Measurements from ENCODE around the gene KCNQ1. TPM values are rescaled to one million over a fixed set of nuclear protein-coding genes. Genes with fewer than 3 reads are reported as not detected.

KCNQ1 gene
- total RNA-seq, 1 experiment from 2014 or later: 10.7 TPM

DNA sequence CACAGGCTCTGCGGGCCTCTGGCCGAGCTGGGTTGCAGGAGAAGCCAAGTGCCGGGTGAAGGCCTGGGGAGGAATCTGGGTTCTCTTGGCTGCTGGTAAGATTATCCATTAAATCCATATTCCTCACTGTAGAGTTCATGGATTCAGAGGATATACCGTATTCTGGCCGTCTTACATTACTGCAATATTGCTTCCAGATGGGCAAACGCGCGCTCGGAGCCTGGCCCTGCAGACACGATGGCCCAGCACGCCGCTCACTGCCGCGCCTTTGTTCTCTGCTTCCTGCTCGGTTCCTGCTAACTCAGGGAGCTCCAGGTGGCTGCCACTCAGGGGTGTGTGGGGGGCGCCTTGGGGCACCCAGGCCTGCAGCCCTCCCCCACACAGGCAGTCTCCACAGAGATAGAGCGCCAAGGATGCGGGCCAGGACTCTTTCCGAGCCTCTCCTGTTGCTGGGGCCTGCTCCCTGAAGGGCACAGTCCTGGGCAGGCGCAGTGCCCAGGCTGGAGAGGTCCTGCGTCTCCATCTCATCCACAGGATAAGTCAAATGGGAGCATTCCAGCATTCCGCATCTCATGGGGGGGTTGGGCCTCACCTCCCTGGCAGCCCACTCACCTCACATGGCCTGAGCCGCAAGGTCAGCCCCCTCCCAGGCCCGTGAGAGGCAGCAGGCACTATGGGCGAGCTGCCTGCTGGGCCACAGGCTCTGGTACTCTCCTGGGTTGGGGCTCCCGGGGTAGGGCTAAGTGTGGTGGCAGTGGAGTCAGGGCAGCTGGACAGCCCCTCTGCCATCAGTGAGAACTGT lies 269.1 kb downstream of the KCNQ1 start (continued):
- no peak for TF ChIP-seq YY1 (IDR thresholded peaks at IDR 0.05; ENCODE audit: extremely low read depth, insufficient replicate concordance, low read depth, low read length)

- no peak overlapping the region for H2AFZ ChIP-seq (ENCODE audit: low read depth, low read length, poor library complexity, severe bottlenecking)
- ChIA-PET POLR2A (no interaction called here), CTCF (no interaction called here), RAD21 (ENCODE audit: low non-redundant PET in 1 of 2, low total read pairs in 2 of 2, uncharacterized antibody in 2 of 2, unreplicated experiment in 2 of 2) (no interaction called here)
- TF ChIP-seq EZH2phosphoT487 (IDR thresholded peaks at IDR 0.05; ENCODE audit: borderline replicate concordance): no peak
- no peak for TF ChIP-seq POLR2A (IDR thresholded peaks at IDR 0.05; ENCODE audit: borderline replicate concordance, extremely low read depth, insufficient read depth, insufficient read length)
- no peak for TF ChIP-seq ZFX (IDR thresholded peaks at IDR 0.05)
- no peak for TF ChIP-seq RAD21 (IDR thresholded peaks at IDR 0.05; ENCODE audit: low read depth)
- no peak for TF ChIP-seq EGR1 (IDR thresholded peaks at IDR 0.05; ENCODE audit: low read depth)
- TF ChIP-seq CBX3 (IDR thresholded peaks at IDR 0.05; ENCODE audit: low read depth): no peak
- TF ChIP-seq SIN3A (IDR thresholded peaks at IDR 0.05; ENCODE audit: low read depth): no peak
- TF ChIP-seq POLR2AphosphoS5 (IDR thresholded peaks at IDR 0.05; ENCODE audit: low read depth, low read length): no peak
- TF ChIP-seq EZH2 (IDR thresholded peaks at IDR 0.05): no peak
- TF ChIP-seq YY1 (IDR thresholded peaks at IDR 0.05; ENCODE audit: extremely low read depth, insufficient replicate concordance, low read depth, low read length): no peak
- H3K79me2 ChIP-seq (ENCODE audit: insufficient read depth, low read length): no peaks in the 10 kb centered on the region
- no peak overlapping the region for H3K4me2 ChIP-seq (ENCODE audit: low read length)
- H3K9me3 ChIP-seq (ENCODE audit: control insufficient read depth in 1 of 2, insufficient read depth in 1 of 2, low read depth in 1 of 2, low read length in 2 of 2): no peaks in the 10 kb centered on the region
- no TSS peak for BruUV-seq (replicated peaks)
- no peak overlapping the region for H3K4me3 ChIP-seq (replicated peaks in 1 of 2; ENCODE audit: low read depth in 1 of 2, low read length in 2 of 2)
- H3K9ac ChIP-seq (ENCODE audit: low read length): no peak overlapping the region
- ATAC-seq: no peak
- H3K9me2 ChIP-seq (ENCODE audit: insufficient read depth): no peaks in the 10 kb centered on the region
- H3K36me3 ChIP-seq (ENCODE audit: control insufficient read depth in 1 of 2, insufficient read depth in 2 of 2, low read length in 2 of 2): no peaks in the 10 kb centered on the region
- H3K27me3 ChIP-seq (ENCODE audit: insufficient read depth, low read length): no peaks in the 10 kb centered on the region
- intact Hi-C loops (cut with micrococcal nuclease): no loop called here
- H3K4me1 ChIP-seq (ENCODE audit: control insufficient read depth in 1 of 2, insufficient read depth in 2 of 2, low read length in 2 of 2): no peaks in the 10 kb centered on the region
- H4K20me1 ChIP-seq (ENCODE audit: insufficient read depth): no peaks in the 10 kb centered on the region
- DNase-seq (ENCODE audit: low read depth, low spot score): no peak
- no peak overlapping the region for H3K27ac ChIP-seq (ENCODE audit: low read depth, low read length)
Measured at GRCh38 chr11:2714463-2714800, 269.6 kb downstream of the KCNQ1 start.
